NT2/D1 (cell line): ENCODE results near the gene CMTM4.

Experiments used
- YY1 ChIP-seq: IDR thresholded peaks from 2 replicates; pipeline ENCODE4 v1.6.1; 2011; ENCODE audit not compliant: insufficient read length, insufficient read depth
- ZNF274 ChIP-seq: IDR thresholded peaks from 2 replicates; pipeline ENCODE4 v1.6.1; 2011; ENCODE audit warnings: mild to moderate bottlenecking, low read depth, low read length

DNA sequence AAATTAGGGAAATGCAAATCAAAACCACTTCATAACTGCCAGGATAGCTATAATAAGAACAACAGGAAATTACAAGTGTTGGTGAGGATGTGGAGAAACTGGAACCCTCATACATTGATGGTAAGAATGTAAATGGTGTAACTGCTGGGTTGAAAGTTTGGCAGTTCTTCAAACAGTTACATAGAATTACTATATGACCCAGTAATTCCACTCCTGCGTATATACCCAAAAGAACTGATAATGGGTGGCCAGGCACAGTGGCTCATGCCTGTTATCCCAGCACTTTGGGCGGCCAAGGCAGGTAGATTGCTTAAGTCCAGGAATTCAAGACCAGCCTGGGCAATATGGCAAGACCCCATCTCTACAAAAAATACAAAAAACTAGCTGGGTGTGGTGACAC, 4.5 kb upstream of the CMTM4 start:
- no peak for TF ChIP-seq ZNF274
- no peak for TF ChIP-seq YY1
